COLO829 (cell line): ENCODE results near the gene TSPAN10.

Experiments
- DNase-seq: peaks from one replicate; pipeline ENCODE4 v3.0.0; 2012; ENCODE audit warnings: low spot score

TSPAN10 gene

DNA sequence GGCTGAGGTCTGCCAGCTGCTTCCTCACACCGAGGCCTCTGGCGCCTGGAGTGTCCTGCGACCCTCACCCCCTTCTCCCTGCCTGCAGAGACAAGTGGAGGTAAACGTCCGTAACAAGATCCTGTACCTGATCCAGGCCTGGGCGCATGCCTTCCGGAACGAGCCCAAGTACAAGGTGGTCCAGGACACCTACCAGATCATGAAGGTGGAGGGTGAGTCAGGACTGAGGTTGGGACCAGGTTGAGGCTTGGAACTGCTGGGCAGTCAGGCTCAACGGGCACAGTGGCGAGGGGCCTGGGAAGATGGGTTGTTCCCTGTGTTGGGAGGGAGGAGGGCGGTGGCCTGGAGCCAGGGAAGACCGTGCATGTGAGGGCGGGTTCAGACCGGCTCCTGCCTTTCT, 51.6 kb downstream of the TSPAN10 start:
- no peak for DNase-seq

GRCh38 chr17:81690066-81690465, 53.1 kb downstream of the TSPAN10 start:
- no peak for DNase-seq

DNA sequence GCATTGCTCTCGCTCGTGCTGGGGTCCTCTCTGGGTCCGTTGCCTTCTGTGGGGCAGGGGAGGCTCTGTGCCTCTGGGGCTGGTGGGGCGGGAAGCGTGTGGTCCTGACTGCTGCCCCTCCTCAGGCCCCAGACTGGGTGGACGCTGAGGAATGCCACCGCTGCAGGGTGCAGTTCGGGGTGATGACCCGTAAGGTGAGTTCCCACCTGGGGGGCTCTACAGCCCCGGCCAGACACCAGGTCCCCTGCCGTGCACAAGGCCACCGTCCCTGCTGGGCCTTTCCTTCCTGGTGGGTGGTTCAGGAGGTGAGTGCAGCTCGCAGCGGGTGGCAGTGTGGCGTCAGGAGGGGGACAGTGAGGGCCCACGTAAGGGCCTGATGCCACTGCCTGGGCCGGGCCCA, 53.6 kb downstream of the TSPAN10 start:
- DNase-seq: no peak

DNA sequence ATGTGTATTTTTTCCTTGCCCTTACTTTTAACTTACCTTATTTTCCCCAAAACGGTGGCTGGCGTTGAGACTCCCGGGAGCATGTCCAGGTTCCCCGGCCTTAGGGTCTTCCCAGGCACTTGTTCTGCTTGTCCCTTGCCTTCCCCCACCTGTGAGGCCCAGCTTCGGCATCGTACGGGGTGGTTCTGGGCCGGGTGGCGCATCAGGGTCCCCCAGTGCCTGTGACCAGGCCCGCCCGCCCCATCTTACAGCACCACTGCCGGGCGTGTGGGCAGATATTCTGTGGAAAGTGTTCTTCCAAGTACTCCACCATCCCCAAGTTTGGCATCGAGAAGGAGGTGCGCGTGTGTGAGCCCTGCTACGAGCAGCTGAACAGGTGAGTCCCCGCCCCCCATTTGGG, 54.2 kb downstream of the TSPAN10 start:
- no peak for DNase-seq

DNA sequence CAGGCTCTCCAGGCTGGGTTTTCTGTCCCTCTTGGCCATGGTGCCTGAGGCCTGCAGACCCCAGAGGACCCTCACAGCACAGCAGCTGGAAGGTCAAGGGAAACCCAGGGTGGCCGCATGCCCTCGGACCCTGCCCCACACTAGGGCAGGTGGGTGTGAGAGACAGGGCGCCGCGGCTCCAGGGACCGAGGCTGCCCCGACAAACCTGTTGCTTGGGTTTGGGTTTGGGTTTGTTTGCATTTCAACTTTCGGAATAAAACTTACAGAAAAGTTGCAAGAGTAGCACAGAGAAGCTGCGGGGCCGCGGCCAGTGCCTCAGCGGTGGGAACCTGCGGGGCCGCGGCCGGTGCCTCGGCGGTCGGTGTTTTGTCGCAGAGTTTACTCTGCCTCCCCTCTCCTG, 54.6 kb downstream of the TSPAN10 start:
- no peak for DNase-seq

GRCh38 chr17:81693509-81694210, 56.7 kb downstream of the TSPAN10 start:
- no peak for DNase-seq

DNA sequence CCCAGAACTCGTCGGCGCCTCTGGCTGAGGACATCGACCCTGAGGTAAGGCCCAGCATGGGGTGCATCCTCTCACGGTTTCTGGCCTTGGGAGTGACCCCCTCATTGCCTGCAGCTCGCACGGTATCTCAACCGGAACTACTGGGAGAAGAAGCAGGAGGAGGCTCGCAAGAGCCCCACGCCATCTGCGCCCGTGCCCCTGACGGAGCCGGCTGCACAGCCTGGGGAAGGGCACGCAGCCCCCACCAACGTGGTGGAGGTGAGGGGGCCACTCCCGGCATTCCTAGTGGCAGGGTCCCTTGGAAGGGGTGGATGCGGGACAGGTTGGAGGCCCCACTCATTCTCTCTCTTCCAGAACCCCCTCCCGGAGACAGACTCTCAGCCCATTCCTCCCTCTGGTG, 57.8 kb downstream of the TSPAN10 start:
- no peak for DNase-seq

DNA sequence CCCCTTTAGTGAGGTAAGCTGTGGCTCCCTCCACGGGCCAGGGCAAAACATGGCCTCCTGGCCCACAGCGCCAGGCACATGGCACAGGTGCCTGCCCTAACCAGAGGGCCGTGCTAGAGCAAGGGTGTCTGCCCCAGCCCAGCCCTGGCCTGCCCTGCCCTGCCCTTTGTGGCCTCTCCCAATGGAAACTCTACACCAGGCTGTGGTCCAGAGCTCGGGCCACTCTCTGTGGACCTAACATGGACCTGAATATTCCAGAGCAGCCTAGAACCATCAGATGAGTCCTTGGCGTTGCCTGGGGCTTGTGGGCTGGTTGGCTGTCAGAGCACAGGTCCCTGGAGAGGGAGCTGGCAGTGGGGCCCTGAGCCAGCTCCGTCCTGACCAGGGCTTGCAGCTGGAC, 58.2 kb downstream of the TSPAN10 start:
- DNase-seq: no peak

- no peak for DNase-seq
Measured at GRCh38 chr17:81695801-81696200, 58.8 kb downstream of the TSPAN10 start.

DNA sequence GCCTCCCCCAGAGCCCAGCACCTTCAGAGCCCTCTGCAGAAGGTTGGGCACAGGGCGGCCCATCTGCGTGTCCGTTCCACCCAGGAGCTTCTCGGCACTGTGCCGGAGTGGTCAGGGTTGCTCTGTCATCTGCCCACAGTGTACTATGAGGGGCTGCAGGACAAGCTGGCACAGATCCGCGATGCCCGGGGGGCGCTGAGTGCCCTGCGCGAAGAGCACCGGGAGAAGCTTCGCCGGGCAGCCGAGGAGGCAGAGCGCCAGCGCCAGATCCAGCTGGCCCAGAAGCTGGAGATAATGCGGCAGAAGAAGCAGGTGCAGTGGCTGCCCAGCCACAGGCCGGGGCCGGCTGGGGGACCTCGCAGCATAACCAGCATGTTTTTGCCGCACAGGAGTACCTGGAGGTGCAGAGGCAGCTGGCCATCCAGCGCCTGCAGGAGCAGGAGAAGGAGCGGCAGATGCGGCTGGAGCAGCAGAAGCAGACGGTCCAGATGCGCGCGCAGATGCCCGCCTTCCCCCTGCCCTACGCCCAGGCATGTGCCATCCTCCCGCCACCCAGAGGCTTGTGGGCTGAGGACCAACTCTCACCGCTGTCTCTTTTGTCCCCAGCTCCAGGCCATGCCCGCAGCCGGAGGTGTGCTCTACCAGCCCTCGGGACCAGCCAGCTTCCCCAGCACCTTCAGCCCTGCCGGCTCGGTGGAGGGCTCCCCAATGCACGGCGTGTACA, 59.4 kb downstream of the TSPAN10 start:
- DNase-seq: no peak

- no peak for DNase-seq
Measured at GRCh38 chr17:81697261-81698044, 60.5 kb downstream of the TSPAN10 start.
